PC-9 (cell line): Measurements from ENCODE around the gene CNTN6.

Experiments
- EZH2 ChIP-seq: fragments of 200-600 bp; sonication (generic); IDR thresholded peaks from 2 replicates; pipeline ENCODE4 v1.8.0; 2017; ENCODE audit warnings: antibody characterized with exemption, low read depth
- TF ChIP-seq, protein P1 (sequence below): fragments of 200-600 bp; sonication (generic); conservative IDR thresholded peaks from 2 replicates; pipeline ENCODE4 v1.6.1; 2017; ENCODE audit warnings: mixed run types, antibody characterized with exemption, mild to moderate bottlenecking, moderate library complexity

GRCh38 chr3:1252061-1252430 lies 159.2 kb downstream of the CNTN6 start:
- TF ChIP-seq EZH2 = no peak
- TF ChIP-seq, protein P1, sequence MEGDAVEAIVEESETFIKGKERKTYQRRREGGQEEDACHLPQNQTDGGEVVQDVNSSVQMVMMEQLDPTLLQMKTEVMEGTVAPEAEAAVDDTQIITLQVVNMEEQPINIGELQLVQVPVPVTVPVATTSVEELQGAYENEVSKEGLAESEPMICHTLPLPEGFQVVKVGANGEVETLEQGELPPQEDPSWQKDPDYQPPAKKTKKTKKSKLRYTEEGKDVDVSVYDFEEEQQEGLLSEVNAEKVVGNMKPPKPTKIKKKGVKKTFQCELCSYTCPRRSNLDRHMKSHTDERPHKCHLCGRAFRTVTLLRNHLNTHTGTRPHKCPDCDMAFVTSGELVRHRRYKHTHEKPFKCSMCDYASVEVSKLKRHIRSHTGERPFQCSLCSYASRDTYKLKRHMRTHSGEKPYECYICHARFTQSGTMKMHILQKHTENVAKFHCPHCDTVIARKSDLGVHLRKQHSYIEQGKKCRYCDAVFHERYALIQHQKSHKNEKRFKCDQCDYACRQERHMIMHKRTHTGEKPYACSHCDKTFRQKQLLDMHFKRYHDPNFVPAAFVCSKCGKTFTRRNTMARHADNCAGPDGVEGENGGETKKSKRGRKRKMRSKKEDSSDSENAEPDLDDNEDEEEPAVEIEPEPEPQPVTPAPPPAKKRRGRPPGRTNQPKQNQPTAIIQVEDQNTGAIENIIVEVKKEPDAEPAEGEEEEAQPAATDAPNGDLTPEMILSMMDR = no peak
